Bladder microvascular endothelial cell (primary cell): ENCODE data around the gene PPP2R5C. TPM values are rescaled to one million over a fixed set of nuclear protein-coding genes. Genes with fewer than 3 reads are reported as not detected.

Experiments
- total RNA-seq: library from RNA; depleted of rRNA; stranded (reverse); fragments of >200 nt; gene quantifications from 2 replicates; pipeline ENCODE4 v1.2.3, GENCODE V29; 2014

The PPP2R5C gene
- total RNA-seq = 44.4 and 62.9 TPM in 2 replicates

DNA sequence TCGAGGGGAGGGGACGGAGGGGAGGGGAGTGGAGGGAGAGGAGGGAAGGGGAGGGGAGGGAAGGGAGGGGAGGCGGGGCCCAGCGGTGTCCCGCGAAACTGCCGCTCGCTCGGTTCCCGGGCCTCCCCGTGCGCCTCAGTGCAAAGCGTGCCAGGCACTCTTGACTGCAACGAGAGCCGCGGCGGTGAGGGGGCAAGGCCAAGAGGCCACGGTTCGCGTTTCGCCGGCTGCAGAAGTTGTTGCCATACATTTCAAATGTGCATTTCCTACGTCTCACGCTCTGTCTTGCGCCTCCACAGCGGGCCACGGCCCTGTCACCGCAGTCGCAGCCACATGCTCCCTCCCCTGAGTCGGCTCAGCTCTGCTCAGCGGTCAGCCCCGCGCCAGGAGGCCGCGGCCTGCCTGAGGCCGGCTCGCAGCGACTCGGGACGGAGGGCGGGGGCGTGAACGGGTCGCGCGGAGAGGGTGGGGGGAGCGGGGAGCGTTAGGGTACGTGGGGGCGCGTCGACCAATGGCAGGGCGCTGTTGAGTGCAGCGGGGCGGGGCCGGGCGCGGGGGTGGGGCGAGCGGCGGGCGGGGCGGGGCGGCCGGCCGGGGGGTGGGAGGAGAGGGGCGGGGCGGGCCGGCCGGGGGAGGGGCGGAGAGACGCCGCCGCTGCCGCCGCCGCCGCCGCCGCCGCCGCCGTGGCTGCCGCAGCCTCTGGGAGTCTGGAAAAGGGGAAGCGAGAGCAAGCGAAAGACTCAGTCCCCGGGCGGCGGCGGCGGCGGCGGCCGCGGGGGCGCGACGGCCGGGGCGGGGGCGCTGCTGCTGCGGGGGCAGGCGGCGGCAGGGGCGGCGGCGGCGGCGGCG is at the start of gene PPP2R5C:
Gene PPP2R5C (plus strand): TSS at position 678 of the 849 bp plus-strand sequence. CDS start 185 bp downstream, outside the sequence.

DNA sequence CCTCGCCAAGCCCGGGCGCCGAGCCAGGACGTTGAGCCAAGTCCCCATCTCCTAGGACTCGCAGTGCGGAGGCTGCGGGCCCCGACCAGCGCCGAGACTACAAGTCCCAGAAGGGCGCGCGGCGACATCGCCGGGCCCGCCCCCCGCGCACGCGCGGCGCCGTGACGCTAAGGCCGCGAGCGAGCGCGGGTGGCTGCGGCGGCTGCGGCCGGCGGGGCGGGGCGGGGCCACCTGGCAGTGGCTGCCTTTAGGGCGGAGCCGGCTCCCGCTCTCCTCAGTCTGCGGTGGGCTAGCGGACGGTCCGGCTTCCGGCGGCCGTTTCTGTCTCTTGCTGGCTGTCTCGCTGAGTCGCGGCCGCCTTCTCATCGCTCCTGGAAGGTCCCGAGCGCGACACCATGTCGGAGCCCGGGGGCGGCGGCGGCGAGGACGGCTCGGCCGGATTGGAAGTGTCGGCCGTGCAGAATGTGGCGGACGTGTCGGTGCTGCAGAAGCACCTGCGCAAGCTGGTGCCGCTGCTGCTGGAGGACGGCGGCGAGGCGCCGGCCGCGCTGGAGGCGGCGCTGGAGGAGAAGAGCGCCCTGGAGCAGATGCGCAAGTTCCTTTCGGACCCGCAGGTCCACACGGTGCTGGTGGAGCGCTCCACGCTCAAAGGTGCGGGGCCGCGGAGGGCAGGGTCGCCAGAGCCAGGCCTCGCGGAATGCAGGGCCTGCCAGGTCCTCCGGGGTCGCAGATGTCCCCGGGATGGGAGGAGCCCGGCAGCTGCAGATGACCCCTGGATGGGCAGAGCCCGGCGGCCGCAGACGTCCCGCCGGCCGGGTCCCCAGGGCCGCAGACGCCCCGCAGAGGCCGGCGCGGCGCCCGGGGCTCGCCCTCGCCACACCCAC is 203.0 kb downstream of the PPP2R5C start, which contains the start of gene DYNC1H1:
Gene DYNC1H1 (plus strand): TSS at position 277 of the 884 bp plus-strand sequence. CDS start 119 bp downstream, at position 396.

Other genes starting within 250 kb of the PPP2R5C start
- not detected in 2 replicates for gene DIO3, start 200.2 kb upstream of the PPP2R5C start, total RNA-seq
- gene DYNC1H1, start 202.9 kb downstream of the PPP2R5C start, total RNA-seq = 313 and 1,162 TPM in 2 replicates